GM18502 (cell line): ENCODE data around the gene LMBR1.
"Not testable (repeated sequence)": the region's sequence is repeated elsewhere in the genome, so short reads cannot be mapped to it uniquely, and the experiment has no call there.

Experiments
- ATAC-seq: cut with Tn5 transposase; IDR thresholded peaks from one replicate; pipeline ENCODE4 v1.9.1; 2021; ENCODE audit warnings: mild to moderate bottlenecking; ENCODE audit not compliant: unreplicated experiment, poor library complexity

The LMBR1 gene

GRCh38 chr7:156857757-156858156 is 35.2 kb downstream of the LMBR1 start:
- no peak for ATAC-seq

DNA sequence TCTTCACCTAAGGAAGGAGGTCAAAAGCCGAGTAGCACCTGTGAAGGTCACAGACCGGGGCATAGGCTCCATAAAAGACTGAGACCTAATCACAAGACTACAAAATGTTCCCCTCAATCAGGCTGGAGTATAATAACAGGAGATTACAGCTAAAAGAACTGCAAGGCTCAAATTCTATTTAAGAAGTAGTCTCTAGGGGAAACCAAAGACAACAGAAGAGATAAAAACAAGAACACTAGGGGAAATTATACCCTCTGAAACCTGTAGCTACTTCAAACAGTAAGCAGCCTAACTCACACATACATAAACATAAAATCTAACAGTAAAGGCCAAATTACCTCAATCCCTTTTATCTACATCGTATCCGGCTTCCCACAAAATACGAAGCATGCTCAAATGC is 38.3 kb downstream of the LMBR1 start:
- no peak for ATAC-seq

- no peak for ATAC-seq
Observed at GRCh38 chr7:156848979-156849378, 44.0 kb downstream of the LMBR1 start.

DNA sequence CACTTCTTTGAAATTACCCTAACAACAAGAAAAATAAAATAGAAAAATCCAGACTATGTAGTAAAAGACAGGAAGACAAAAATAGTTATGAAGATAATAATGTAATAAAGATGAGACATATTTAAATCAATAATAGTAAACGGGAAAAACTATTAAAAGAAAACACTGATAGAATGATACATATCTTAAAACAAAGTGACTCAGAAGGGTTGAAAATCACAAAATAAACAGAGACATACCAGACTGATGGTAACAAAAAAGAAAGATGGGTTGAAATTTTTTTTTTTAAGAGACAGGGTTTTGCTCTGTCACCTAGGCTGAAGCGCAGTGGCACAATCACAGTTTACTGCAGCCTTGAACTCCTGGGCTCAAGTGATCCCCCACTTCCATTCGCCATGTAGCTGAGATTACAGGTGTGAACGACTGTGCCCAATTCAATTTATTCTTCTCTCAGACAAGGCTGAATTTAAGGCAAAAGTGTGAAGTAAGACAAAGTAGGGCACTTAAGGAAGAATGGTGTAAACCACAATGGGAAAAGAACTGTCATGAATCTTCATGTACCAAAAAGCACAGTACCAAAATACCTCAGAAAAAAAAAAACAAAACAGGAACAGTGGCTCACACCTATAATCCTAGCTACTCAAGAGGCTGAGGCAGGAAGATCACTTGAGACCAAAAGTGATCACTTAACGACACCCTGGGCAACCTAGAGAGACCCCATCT is 47.4 kb downstream of the LMBR1 start:
- ATAC-seq = no peak

GRCh38 chr7:156843582-156843981 is 49.4 kb downstream of the LMBR1 start:
- not testable (repeated sequence) for ATAC-seq

GRCh38 chr7:156843157-156843556 is 49.8 kb downstream of the LMBR1 start:
- no peak for ATAC-seq

GRCh38 chr7:156842740-156843140 is 50.2 kb downstream of the LMBR1 start:
- no peak for ATAC-seq

GRCh38 chr7:156842317-156842716 is 50.7 kb downstream of the LMBR1 start:
- no peak for ATAC-seq

DNA sequence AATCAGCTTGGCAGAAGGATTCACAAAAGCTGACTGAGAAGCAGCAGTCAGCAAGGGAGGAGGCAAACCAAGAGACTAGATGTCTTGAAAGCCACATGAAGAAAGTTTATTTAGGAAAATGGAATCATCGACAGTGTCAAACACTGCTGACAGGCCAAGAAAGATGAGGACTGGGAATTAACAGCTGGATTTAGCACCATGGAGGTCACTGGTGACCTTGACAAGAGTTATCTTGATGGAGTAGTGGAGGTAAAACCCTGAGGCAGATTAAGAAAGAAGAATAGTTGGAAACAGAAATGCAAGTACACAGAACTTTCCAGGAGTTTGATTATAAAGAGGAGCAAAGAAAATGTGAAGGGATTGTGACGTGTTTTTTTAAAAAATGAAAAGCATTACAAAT is 51.5 kb downstream of the LMBR1 start:
- no peak for ATAC-seq

- ATAC-seq = no peak
Observed at GRCh38 chr7:156840134-156840533, 52.8 kb downstream of the LMBR1 start.

DNA sequence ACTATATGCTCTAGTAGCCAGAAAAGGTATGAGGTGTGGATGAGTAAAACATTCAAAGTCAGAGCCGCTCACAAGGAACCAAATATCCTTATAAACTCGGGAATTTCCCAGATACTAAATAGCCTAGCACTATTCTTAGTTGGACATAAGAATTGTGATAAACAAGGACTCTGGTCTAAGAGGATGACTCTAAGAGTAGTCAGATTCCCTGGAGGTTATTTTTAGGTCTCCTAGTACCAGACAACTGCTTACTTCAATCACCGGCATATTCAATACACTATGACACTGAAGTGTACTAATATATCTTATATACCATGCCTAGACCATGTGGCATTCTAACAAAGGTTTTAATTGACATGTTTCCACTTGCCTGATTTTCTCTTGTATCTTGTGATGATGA is 56.5 kb downstream of the LMBR1 start:
- ATAC-seq = no peak

DNA sequence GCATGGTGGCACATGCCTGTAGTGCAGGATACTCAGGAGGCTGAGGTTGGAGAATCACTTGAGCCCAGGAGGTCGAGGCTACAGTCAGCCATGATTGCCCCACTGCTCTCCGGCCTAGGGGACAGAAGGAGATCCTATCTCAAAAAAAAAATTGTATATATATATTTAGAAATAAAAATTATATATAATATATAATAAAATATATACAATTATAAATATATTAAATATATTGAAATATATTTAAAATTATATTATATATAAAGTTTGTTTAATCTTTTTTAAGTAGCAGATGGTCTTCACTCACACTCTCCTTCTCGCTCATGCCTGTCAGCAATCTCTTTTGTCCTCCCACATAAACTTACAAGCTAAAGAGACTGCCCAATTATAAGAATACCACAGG is 58.5 kb downstream of the LMBR1 start:
- ATAC-seq = no peak

DNA sequence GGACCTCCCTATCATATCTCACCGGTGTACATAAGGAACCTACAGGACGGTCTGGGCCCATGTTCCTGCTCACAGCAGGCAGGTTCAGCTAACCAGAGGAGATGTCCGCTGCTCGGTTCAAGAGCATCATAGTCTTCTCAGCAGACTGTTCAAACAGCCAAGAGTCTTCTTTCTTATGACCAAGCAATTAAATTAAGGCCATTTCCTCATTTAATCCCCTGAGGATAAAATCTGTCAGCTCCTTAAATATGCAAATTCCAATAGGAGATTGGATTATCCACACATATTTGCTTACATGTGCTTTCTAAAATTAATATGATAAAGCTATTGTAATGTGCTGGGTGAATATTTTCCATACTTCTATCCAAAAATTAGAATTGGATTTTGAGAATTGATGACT is 59.7 kb downstream of the LMBR1 start:
- no peak for ATAC-seq

- ATAC-seq = no peak
Observed at GRCh38 chr7:156832195-156832877, 60.6 kb downstream of the LMBR1 start.

DNA sequence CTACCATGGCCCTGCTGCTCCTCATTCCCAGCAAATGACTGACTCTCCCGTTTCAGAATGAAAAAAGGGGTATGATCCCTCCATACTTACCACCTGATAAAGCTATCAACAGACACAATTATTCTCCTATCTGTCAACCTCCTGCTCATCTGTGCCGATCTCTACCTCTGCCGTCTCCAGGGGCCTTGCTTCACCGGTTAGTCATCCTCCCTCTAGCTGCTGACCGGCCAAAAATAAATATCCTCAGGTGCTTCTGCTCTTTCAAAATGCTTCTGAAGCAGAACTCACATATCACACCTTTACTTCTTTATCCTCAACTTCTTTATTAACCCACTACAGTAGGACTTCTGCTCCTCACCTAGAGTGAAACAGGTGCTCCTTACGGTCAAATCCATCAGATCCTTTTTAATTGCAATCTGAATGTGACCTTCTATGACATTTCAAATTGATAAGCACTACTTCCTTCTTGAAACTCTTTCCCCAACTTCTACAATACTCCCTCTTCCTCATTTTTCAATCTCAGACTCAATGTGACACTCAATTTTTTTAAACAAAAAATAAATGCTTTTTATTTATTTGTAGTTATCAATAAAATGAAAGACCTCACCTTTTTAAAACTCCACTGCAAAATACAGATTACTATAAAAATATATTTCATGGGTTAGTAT is 63.2 kb downstream of the LMBR1 start:
- no peak for ATAC-seq

DNA sequence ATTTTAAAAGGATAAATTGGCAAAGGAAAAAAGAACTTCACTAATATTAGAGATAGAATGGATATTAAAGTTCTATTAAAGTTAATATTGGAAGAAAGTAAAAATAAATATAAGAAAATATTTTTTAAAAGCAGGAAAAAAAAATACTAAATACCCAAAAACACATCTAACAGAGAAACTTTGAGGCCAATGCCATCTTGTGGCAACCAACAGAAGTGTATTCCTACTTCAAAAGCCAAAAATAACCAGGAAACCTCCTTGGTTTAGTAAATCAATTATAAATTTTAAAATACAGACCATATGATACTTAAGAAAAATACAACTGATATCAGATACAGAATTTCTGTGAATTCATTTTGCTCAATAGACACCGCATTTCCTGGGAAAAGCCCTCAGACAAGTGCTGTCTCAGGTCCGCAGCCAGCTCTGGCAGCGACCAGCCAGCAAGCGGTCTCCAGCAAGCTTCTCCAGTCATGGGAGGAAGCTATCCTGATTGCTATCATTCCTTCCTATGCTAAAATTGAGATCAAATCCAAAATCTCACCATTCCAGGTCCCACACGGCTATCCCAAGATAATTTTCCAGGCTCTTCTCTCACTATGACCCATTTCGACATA is 65.3 kb downstream of the LMBR1 start:
- no peak for ATAC-seq

DNA sequence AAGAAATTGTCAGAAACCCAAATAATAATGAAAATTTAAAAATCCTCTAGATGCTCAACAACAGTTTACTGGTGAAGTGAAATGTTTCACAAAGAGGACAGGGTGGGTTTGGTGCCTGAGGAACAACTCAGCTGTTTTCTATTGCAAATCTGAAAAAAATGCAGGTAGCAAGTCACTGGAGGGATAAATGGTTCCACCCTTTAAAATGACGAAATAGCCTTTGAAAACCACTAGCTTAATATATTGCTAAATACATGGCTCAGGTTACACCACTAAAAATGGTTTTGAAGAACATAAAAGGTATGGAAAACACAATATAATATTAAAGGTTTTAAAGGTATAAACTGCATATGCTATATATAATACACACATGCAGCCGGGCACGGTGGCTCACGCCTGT is 69.5 kb downstream of the LMBR1 start:
- ATAC-seq = no peak

DNA sequence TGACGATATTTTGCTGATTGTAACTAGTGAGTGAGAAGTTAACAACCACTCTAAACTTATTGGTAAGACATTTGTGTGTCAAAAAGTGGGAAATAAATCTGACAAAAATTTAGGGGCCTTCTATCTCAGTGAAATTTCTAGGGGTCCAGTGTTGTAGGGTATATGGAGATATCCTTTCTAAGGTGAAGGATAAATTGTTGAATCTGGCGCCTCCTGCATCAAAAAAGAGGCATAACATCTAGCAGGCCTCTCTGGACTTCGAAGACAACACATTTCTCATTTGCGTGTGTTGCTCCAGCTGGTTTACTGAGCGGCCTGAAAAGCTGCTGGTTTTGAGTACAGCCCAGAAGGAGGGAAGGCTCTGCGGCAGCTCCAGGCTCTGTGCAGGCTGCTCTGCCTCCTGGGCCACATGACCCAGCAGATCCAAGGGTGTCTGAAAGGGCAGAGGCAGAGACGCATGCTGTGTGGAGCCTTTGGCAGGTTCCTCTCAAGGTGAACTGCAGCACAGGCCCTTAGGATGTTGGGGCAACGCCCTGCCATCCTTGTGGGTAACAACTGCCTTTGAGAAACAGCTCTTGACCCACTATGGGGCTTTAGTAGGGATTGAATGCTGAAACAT is 72.4 kb downstream of the LMBR1 start:
- ATAC-seq = no peak

- ATAC-seq = no peak
Observed at GRCh38 chr7:156819733-156820295, 73.2 kb downstream of the LMBR1 start.

GRCh38 chr7:156818133-156818532 is 74.8 kb downstream of the LMBR1 start:
- no peak for ATAC-seq
